ENCODE measurements around the gene DOCK1. TPM values are rescaled to one million over a fixed set of nuclear protein-coding genes. Genes with fewer than 3 reads are reported as not detected.
"Not testable (repeated sequence)": the region's sequence is repeated elsewhere in the genome, so short reads cannot be mapped to it uniquely, and the experiment has no call there.

The DOCK1 gene
- total RNA-seq, 1 donor from 2014 or later, result 72.6 TPM

DNA sequence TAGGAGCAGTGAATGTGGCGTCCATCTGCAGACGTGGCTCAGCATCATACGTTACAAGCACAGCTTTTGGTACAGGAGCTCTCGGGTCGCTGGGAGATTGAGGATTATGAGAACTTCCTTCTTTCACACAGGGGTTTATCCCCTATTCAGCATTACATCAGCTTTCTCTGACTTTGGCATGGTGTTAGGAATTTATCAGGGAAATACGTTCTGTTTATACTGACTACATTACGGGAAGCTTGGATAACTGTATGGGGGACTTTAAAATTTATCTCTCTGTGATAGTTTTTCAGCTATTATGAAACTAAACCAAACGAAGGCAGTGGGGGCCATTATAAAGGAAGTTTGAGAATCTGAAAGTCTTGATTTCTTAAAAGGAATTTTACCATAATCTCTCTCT, 401.3 kb downstream of the DOCK1 start:
- H3K4me3 ChIP-seq, result no peak overlapping the region
- peaks cover 9% of the 10 kb centered on the region for H3K27me3 Mint-ChIP-seq (ENCODE audit: insufficient read depth, low read depth)
- peaks cover 12% of the 10 kb centered on the region for H3K4me1 Mint-ChIP-seq
- no peak overlapping the region for H2AFZ ChIP-seq (replicated peaks)
- no peaks in the 10 kb centered on the region for H3K36me3 Mint-ChIP-seq
- no peak overlapping the region for H3K4me2 ChIP-seq
- no peak overlapping the region for H3K4me3 Mint-ChIP-seq
- no peaks in the 10 kb centered on the region for H3K9me3 ChIP-seq (ENCODE audit: low read depth)
- no peak overlapping the region for H3K9ac ChIP-seq
- no peaks in the 10 kb centered on the region for H4K20me1 ChIP-seq (ENCODE audit: low read depth)
- DNase-seq (ENCODE audit: low spot score), result no peak
- H3F3A ChIP-seq (ENCODE audit: low read depth), result no peaks in the 10 kb centered on the region
- H3K27ac ChIP-seq, result no peak overlapping the region
- H3K27ac Mint-ChIP-seq, result peak overlapping the region; percentile 8
- H3K4me1 ChIP-seq, result no peaks in the 10 kb centered on the region
- H3K27me3 ChIP-seq, result no peaks in the 10 kb centered on the region
- TF ChIP-seq EZH2phosphoT487 (IDR thresholded peaks at IDR 0.05) (no peak), EZH2 (IDR thresholded peaks at IDR 0.05) (no peak)
- TF ChIP-seq, protein P1, sequence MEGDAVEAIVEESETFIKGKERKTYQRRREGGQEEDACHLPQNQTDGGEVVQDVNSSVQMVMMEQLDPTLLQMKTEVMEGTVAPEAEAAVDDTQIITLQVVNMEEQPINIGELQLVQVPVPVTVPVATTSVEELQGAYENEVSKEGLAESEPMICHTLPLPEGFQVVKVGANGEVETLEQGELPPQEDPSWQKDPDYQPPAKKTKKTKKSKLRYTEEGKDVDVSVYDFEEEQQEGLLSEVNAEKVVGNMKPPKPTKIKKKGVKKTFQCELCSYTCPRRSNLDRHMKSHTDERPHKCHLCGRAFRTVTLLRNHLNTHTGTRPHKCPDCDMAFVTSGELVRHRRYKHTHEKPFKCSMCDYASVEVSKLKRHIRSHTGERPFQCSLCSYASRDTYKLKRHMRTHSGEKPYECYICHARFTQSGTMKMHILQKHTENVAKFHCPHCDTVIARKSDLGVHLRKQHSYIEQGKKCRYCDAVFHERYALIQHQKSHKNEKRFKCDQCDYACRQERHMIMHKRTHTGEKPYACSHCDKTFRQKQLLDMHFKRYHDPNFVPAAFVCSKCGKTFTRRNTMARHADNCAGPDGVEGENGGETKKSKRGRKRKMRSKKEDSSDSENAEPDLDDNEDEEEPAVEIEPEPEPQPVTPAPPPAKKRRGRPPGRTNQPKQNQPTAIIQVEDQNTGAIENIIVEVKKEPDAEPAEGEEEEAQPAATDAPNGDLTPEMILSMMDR (IDR thresholded peaks at IDR 0.05), result no peak
- H3K36me3 ChIP-seq, result no peaks in the 10 kb centered on the region
- no peaks in the 10 kb centered on the region for H3K9me3 Mint-ChIP-seq
- H3K79me2 ChIP-seq (ENCODE audit: low read depth), result no peaks in the 10 kb centered on the region

GRCh38 chr10:127307338-127307737, 402.1 kb downstream of the DOCK1 start:
- TF ChIP-seq, protein P1 (IDR thresholded peaks at IDR 0.05), result no peak
- TF ChIP-seq EZH2 (IDR thresholded peaks at IDR 0.05), result no peak
- TF ChIP-seq EZH2phosphoT487 (IDR thresholded peaks at IDR 0.05), result no peak
- Mint-ChIP-seq H3K27ac (peak overlapping the region; percentile 57), H3K27me3 (ENCODE audit: insufficient read depth, low read depth) (peaks cover 9% of the 10 kb centered on the region), H3K36me3 (no peaks in the 10 kb centered on the region), H3K4me1 (peaks cover 11% of the 10 kb centered on the region), H3K9me3 (no peaks in the 10 kb centered on the region), H3K4me3 (no peak overlapping the region)
- Histone ChIP-seq H3K27ac (no peak overlapping the region), H3K4me1 (no peaks in the 10 kb centered on the region), H3K9me3 (ENCODE audit: low read depth) (no peaks in the 10 kb centered on the region), H3K4me2 (no peak overlapping the region), H3K36me3 (no peaks in the 10 kb centered on the region), H2AFZ (replicated peaks) (no peak overlapping the region), H3K79me2 (ENCODE audit: low read depth) (no peaks in the 10 kb centered on the region), H3K27me3 (no peaks in the 10 kb centered on the region), H3K9ac (no peak overlapping the region), H3K4me3 (no peak overlapping the region), H4K20me1 (ENCODE audit: low read depth) (no peaks in the 10 kb centered on the region), H3F3A (ENCODE audit: low read depth) (no peaks in the 10 kb centered on the region)
- no peak for DNase-seq (ENCODE audit: low spot score)

DNA sequence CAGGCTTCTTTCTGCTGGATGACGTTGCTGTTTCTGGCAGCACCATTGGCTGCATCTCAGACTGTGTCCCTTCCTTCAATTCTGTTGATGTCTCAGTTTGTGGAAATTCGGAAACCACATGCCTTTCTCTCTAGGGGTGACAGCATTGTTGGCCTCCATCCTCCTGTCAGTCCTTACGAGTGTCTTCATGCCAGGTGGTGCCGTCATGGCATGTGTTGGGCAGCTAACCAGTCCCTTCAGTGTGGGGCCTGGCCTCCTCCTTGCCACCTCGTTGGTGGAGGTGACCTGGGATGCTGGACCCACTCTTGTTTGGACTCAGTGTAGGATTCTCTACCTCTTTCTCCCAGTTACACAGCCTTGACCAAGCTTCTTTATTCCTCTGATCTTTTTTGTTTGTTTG, 402.8 kb downstream of the DOCK1 start:
- Histone ChIP-seq H4K20me1 (ENCODE audit: low read depth) (no peaks in the 10 kb centered on the region), H2AFZ (replicated peaks) (no peak overlapping the region), H3K4me1 (no peaks in the 10 kb centered on the region), H3K36me3 (no peaks in the 10 kb centered on the region), H3F3A (ENCODE audit: low read depth) (no peaks in the 10 kb centered on the region), H3K4me3 (no peak overlapping the region), H3K9me3 (ENCODE audit: low read depth) (no peaks in the 10 kb centered on the region), H3K9ac (no peak overlapping the region), H3K27me3 (no peaks in the 10 kb centered on the region), H3K4me2 (no peak overlapping the region), H3K79me2 (ENCODE audit: low read depth) (no peaks in the 10 kb centered on the region), H3K27ac (no peak overlapping the region)
- H3K27ac Mint-ChIP-seq, result no peak overlapping the region
- no peak overlapping the region for H3K4me3 Mint-ChIP-seq
- DNase-seq (ENCODE audit: low spot score), result no peak
- peaks cover 11% of the 10 kb centered on the region for H3K4me1 Mint-ChIP-seq
- peaks cover 10% of the 10 kb centered on the region for H3K27me3 Mint-ChIP-seq (ENCODE audit: insufficient read depth, low read depth)
- no peaks in the 10 kb centered on the region for H3K36me3 Mint-ChIP-seq
- H3K9me3 Mint-ChIP-seq, result no peaks in the 10 kb centered on the region
- TF ChIP-seq, protein P1 (IDR thresholded peaks at IDR 0.05), result no peak
- TF ChIP-seq EZH2phosphoT487 (IDR thresholded peaks at IDR 0.05), result no peak
- TF ChIP-seq EZH2 (IDR thresholded peaks at IDR 0.05), result no peak

GRCh38 chr10:127309619-127310018, 404.4 kb downstream of the DOCK1 start:
- H3K4me2 ChIP-seq; H3K4me1 ChIP-seq; H4K20me1 ChIP-seq (ENCODE audit: low read depth); DNase-seq (ENCODE audit: low spot score); H3K9ac ChIP-seq; H3K4me3 Mint-ChIP-seq; H3K27ac ChIP-seq; H3K36me3 ChIP-seq; H3K9me3 ChIP-seq (ENCODE audit: low read depth); H3K27me3 ChIP-seq; H3K4me3 ChIP-seq; H3K36me3 Mint-ChIP-seq; H3K79me2 ChIP-seq (ENCODE audit: low read depth); H3K27me3 Mint-ChIP-seq (ENCODE audit: insufficient read depth, low read depth); H3F3A ChIP-seq (ENCODE audit: low read depth); H2AFZ ChIP-seq (replicated peaks); H3K27ac Mint-ChIP-seq; H3K9me3 Mint-ChIP-seq: not testable (repeated sequence)
- H3K4me1 Mint-ChIP-seq, result peaks cover 15% of the 10 kb centered on the region
